Stimulated activated CD4-positive, alpha-beta T cell treated with anti-CD3 and anti-CD28 coated beads, Interleukin-4, amount 100 ng/mL, for 48 hours (primary cell): ENCODE results near the gene PPP1R14C.

Experiments used
- DNase-seq, 2 donors: peaks; one replicate each; pipeline ENCODE4 v3.0.0-alpha.2; 2020; ENCODE audit warnings: low read depth in 2 of 2

The PPP1R14C gene

GRCh38 chr6:150220634-150221551 is 78.0 kb downstream of the PPP1R14C start:
- DNase-seq: no peak

- DNase-seq: no peak
These were observed 82.0 kb downstream of the PPP1R14C start for GRCh38 chr6:150224820-150225219.

- DNase-seq: no peak
These were observed 84.4 kb downstream of the PPP1R14C start for GRCh38 chr6:150227281-150227680.

- DNase-seq: no peak
These were observed 85.4 kb downstream of the PPP1R14C start for GRCh38 chr6:150228072-150228733.

GRCh38 chr6:150229436-150230163 is 86.8 kb downstream of the PPP1R14C start:
- DNase-seq: no peak

- DNase-seq: no peak
These were observed 87.3 kb downstream of the PPP1R14C start for GRCh38 chr6:150230164-150230561.

GRCh38 chr6:150230832-150231524 is 88.1 kb downstream of the PPP1R14C start:
- no peak for DNase-seq

GRCh38 chr6:150231525-150231850 is 88.6 kb downstream of the PPP1R14C start:
- no peak for DNase-seq

- no peak for DNase-seq
These were observed 91.0 kb downstream of the PPP1R14C start for GRCh38 chr6:150233843-150234269.

GRCh38 chr6:150235218-150235617 is 92.4 kb downstream of the PPP1R14C start:
- DNase-seq: no peak

GRCh38 chr6:150236114-150236513 is 93.3 kb downstream of the PPP1R14C start:
- no peak for DNase-seq

GRCh38 chr6:150236544-150236943 is 93.7 kb downstream of the PPP1R14C start:
- no peak for DNase-seq

- no peak for DNase-seq
These were observed 94.8 kb downstream of the PPP1R14C start for GRCh38 chr6:150237626-150238025.

- no peak for DNase-seq
These were observed 95.5 kb downstream of the PPP1R14C start for GRCh38 chr6:150238336-150238741.

- no peak for DNase-seq
These were observed 96.1 kb downstream of the PPP1R14C start for GRCh38 chr6:150238846-150239407.

- peak; percentile 37 to 74 for DNase-seq
These were observed 98.9 kb downstream of the PPP1R14C start for GRCh38 chr6:150241756-150242155.

GRCh38 chr6:150243620-150244314 is 100.9 kb downstream of the PPP1R14C start:
- no peak for DNase-seq

GRCh38 chr6:150245148-150245935 is 102.5 kb downstream of the PPP1R14C start:
- DNase-seq: no peak

GRCh38 chr6:150247803-150248202 is 105.0 kb downstream of the PPP1R14C start:
- DNase-seq: no peak

GRCh38 chr6:150248300-150248699 is 105.5 kb downstream of the PPP1R14C start:
- DNase-seq: no peak
